HepG2 (cell line): ENCODE measurements around the gene EPM2A. TPM values are rescaled to one million over a fixed set of nuclear protein-coding genes. Genes with fewer than 3 reads are reported as not detected.

ENCODE experiments used
- ATAC-seq: fragments of 200-7000 bp; cut with Tn5 transposase; 3 replicates; pipeline ENCODE4 v1.9.1; 2020; ENCODE audit warnings: mild to moderate bottlenecking, moderate library complexity
- BruUV-seq: library from RNA; stranded (reverse); fragments of 400-500 nt; replicated peaks from 2 replicates; lab custom pipeline; 2021; lab: Mats Ljungman, UMichigan
- CTCF ChIA-PET: fragments of 300-600 bp; formaldehyde crosslinking; extraction: SDS; loops from one replicate; lab custom pipeline; 2021; ENCODE audit warnings: low total read pairs, inconsistent platforms, low intra/inter-chr PET ratio; lab: Yijun Ruan, JAX
- POLR2A ChIA-PET: fragments of 350-600 bp; sonication (Branson Sonifier 250); formaldehyde crosslinking; loops from one replicate; lab custom pipeline; 2020; ENCODE audit warnings: antibody characterized with exemption, inconsistent platforms; lab: Yijun Ruan, JAX
- DNase-seq: peaks from one replicate; pipeline ENCODE4 v3.0.0-alpha.2; 2015; ENCODE audit warnings: low spot score
- FAIRE-seq: peaks from 3 replicates; lab custom pipeline; 2011; peaks lifted over from hg19 to GRCh38; lab: Jason Lieb, UNC
- H2AFZ ChIP-seq: one replicate; pipeline ENCODE4 v1.6.1; 2011; ENCODE audit warnings: low read length, inconsistent platforms
- H3K27ac ChIP-seq: fragments of 300-600 bp; 3 replicates; pipeline ENCODE4 v1.8.0; 2011; ENCODE audit warnings: mixed run types, mild to moderate bottlenecking, mixed read lengths, low read length, inconsistent platforms; ENCODE audit not compliant: insufficient read depth; ENCODE audit errors: extremely low read length
- H3K27me3 ChIP-seq, 2 experiments: fragments of 200-600 bp in 1 of 2; 2 replicates in 1 of 2; 3 replicates in 1 of 2; pipeline versions ENCODE4 v1.6.0 to v1.8.0; 2011; ENCODE audit warnings: low read length in 2 of 2, mild to moderate bottlenecking in 2 of 2, moderate library complexity in 2 of 2, inconsistent platforms in 1 of 2; ENCODE audit not compliant: insufficient read depth in 2 of 2, control insufficient read depth in 1 of 2
- H3K36me3 ChIP-seq, 2 experiments: fragments of 200-600 bp in 1 of 2; replicated peaks in 1 of 2; 2 replicates in 1 of 2; 3 replicates in 1 of 2; pipeline versions ENCODE4 v1.5.1 to v1.8.0; 2011; ENCODE audit warnings: low read length in 2 of 2, inconsistent platforms in 1 of 2; ENCODE audit not compliant: insufficient read depth in 2 of 2, control insufficient read depth in 1 of 2
- H3K4me1 ChIP-seq: 2 replicates; pipeline ENCODE4 v1.5.1; 2012; ENCODE audit warnings: low read length, inconsistent platforms; ENCODE audit not compliant: insufficient read depth
- H3K4me2 ChIP-seq: 2 replicates; pipeline ENCODE4 v1.6.0; 2011; ENCODE audit warnings: low read depth, low read length, inconsistent platforms
- H3K4me3 ChIP-seq, 3 experiments: fragments of 200-600 bp in 1 of 3; sonication (generic), shearing (Covaris generic) in 1 of 3; replicated peaks in 1 of 3; 2 replicates each; pipeline ENCODE4 v1.5.1; 2011 to 2016; ENCODE audit warnings: low read length in 3 of 3, inconsistent platforms in 2 of 3, low read depth in 2 of 3, mild to moderate bottlenecking in 2 of 3, control low read depth in 1 of 3, mixed read lengths in 1 of 3; ENCODE audit not compliant: insufficient read depth in 1 of 3
- H3K79me2 ChIP-seq: one replicate; pipeline ENCODE4 v1.6.1; 2011; ENCODE audit warnings: low read length, inconsistent platforms; ENCODE audit not compliant: insufficient read depth
- H3K9ac ChIP-seq: 2 replicates; pipeline ENCODE4 v1.6.0; 2011; ENCODE audit warnings: mild to moderate bottlenecking, low read depth, low read length, inconsistent platforms; ENCODE audit not compliant: insufficient read depth
- H3K9me3 ChIP-seq: 2 replicates; pipeline ENCODE4 v1.5.1; 2012; ENCODE audit warnings: mild to moderate bottlenecking, low read length
- H4K20me1 ChIP-seq: 2 replicates; pipeline ENCODE4 v1.6.0; 2011; ENCODE audit warnings: inconsistent platforms, mild to moderate bottlenecking, low read length, moderate library complexity; ENCODE audit not compliant: insufficient read depth
- AGO2 ChIP-seq: fragments of 200-400 bp; formaldehyde crosslinking; optimal IDR thresholded peaks from 2 replicates; pipeline ENCODE3; 2017; ENCODE audit warnings: mild to moderate bottlenecking, low read depth, low read length, moderate library complexity
- HES4 ChIP-seq: sonication (generic); formaldehyde crosslinking; IDR thresholded peaks from 2 replicates; pipeline ENCODE4 v1.9.0; 2021; ENCODE audit warnings: mild to moderate bottlenecking, missing genetic modification reagents, borderline replicate concordance
- HMG20B ChIP-seq: conservative IDR thresholded peaks from 2 replicates; pipeline ENCODE4 v1.6.1; 2016; ENCODE audit warnings: missing genetic modification reagents, missing compliant biosample characterization
- IRX3 ChIP-seq: sonication (generic); formaldehyde crosslinking; IDR thresholded peaks from 2 replicates; pipeline ENCODE4 v1.8.1; 2023; ENCODE audit warnings: mild to moderate bottlenecking, low read depth, missing genetic modification reagents, borderline replicate concordance
- ONECUT2 ChIP-seq: sonication (generic); formaldehyde crosslinking; IDR thresholded peaks from 2 replicates; pipeline ENCODE4 v1.4.0; 2020; ENCODE audit warnings: missing genetic modification reagents
- PCBP2 ChIP-seq: fragments of 200-400 bp; formaldehyde crosslinking; optimal IDR thresholded peaks from 2 replicates; pipeline ENCODE3; 2018; ENCODE audit warnings: low read length, low read depth; ENCODE audit not compliant: poor library complexity, severe bottlenecking
- WGBS: methylation state at CpG from one replicate; pipeline ENCODE4 v1.1.6; 2017; ENCODE audit warnings: low lambda C conversion rate; 5-methylcytosine and 5-hydroxymethylcytosine counted together
- in situ Hi-C: cut with HindIII; loops from 2 replicates; pipeline ENCODE4 v1.10.0; 2017; ENCODE audit warnings: low pct_unique_long_range_greater_than_20kb; ENCODE audit not compliant: extremely low pct_ligation_motif_present
- intact Hi-C: fragments of 100-400 bp; cut with micrococcal nuclease; formaldehyde crosslinking; loops from one replicate; pipeline ENCODE4 v1.10.0; 2022; ENCODE audit not compliant: unreplicated experiment
- polyA plus RNA-seq, 8 experiments: library from polyadenylated mRNA; depleted of rRNA in 3 of 8; stranded (reverse) in 7 of 8; unstranded in 1 of 8; fragments of >200 nt; fragmentation: Illumina TruSeq in 4 of 8; extraction: Trizol in 4 of 8; gene quantifications; 2 replicates each; pipeline versions ENCODE4 v1.2.1 to v1.2.3, GENCODE V29; 2011 to 2016; ENCODE audit warnings: low read depth in 4 of 8, missing spikeins in 1 of 8, mixed read lengths in 1 of 8; ENCODE audit not compliant: insufficient read depth in 1 of 8
- total RNA-seq, 5 experiments: library from RNA; depleted of rRNA; stranded (reverse); fragments of >200 nt; fragmentation: Illumina TruSeq; extraction: Trizol; gene quantifications; 2 replicates each; pipeline ENCODE4 v1.2.3, GENCODE V29; 2016; ENCODE audit warnings: low read depth in 1 of 5
- TF ChIP-seq, protein P1 (sequence below): sonication (generic); formaldehyde crosslinking; IDR thresholded peaks from 2 replicates; pipeline ENCODE4 v1.5.1; 2020; ENCODE audit warnings: mild to moderate bottlenecking, missing genetic modification reagents, moderate library complexity

The EPM2A gene
- total and polyA plus RNA-seq, 2 of the 13 experiments (the other 11 are each of a cell fraction or from before 2014, with no cell fraction given): 4.6 to 9.2 TPM

- intact Hi-C loops: no loop called here
- in situ Hi-C loops: no loop called here
- DNase-seq (no peak), ATAC-seq (no peak), FAIRE-seq (no peak)
- no peak overlapping the region for H3K9ac ChIP-seq
- no peak overlapping the region for H3K4me2 ChIP-seq
- H3K79me2 ChIP-seq: no peaks in the 10 kb centered on the region
- WGBS: 21% methylated on average over 2 of the region's 2 CpGs
- no TSS peak for BruUV-seq
- H3K36me3 ChIP-seq: no peaks in the 10 kb centered on the region
- H2AFZ ChIP-seq: no peak overlapping the region
- CTCF ChIA-PET: no interaction called here
- no peaks in the 10 kb centered on the region for H3K27me3 ChIP-seq
- no peak overlapping the region for H3K4me3 ChIP-seq
- no peak for TF ChIP-seq PCBP2
- no peak for TF ChIP-seq HMG20B
- TF ChIP-seq, protein P1, sequence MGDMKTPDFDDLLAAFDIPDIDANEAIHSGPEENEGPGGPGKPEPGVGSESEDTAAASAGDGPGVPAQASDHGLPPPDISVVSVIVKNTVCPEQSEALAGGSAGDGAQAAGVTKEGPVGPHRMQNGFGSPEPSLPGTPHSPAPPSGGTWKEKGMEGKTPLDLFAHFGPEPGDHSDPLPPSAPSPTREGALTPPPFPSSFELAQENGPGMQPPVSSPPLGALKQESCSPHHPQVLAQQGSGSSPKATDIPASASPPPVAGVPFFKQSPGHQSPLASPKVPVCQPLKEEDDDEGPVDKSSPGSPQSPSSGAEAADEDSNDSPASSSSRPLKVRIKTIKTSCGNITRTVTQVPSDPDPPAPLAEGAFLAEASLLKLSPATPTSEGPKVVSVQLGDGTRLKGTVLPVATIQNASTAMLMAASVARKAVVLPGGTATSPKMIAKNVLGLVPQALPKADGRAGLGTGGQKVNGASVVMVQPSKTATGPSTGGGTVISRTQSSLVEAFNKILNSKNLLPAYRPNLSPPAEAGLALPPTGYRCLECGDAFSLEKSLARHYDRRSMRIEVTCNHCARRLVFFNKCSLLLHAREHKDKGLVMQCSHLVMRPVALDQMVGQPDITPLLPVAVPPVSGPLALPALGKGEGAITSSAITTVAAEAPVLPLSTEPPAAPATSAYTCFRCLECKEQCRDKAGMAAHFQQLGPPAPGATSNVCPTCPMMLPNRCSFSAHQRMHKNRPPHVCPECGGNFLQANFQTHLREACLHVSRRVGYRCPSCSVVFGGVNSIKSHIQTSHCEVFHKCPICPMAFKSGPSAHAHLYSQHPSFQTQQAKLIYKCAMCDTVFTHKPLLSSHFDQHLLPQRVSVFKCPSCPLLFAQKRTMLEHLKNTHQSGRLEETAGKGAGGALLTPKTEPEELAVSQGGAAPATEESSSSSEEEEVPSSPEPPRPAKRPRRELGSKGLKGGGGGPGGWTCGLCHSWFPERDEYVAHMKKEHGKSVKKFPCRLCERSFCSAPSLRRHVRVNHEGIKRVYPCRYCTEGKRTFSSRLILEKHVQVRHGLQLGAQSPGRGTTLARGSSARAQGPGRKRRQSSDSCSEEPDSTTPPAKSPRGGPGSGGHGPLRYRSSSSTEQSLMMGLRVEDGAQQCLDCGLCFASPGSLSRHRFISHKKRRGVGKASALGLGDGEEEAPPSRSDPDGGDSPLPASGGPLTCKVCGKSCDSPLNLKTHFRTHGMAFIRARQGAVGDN: no peak
- TF ChIP-seq IRX3 (CRISPR knock-in tag): no peak
- TF ChIP-seq ONECUT2: no peak
- TF ChIP-seq HES4 (CRISPR knock-in tag): no peak
- no peak for TF ChIP-seq AGO2
- H3K9me3 ChIP-seq: no peaks in the 10 kb centered on the region
- H3K4me1 ChIP-seq: no peaks in the 10 kb centered on the region
- no peak overlapping the region for H3K27ac ChIP-seq
- POLR2A ChIA-PET: no interaction called here
- H4K20me1 ChIP-seq: no peaks in the 10 kb centered on the region
Measured at GRCh38 chr6:145651988-145652387, 83.3 kb downstream of the EPM2A start.
